Karpas-422 (cell line): ENCODE measurements around the gene FAM237B. TPM values are rescaled to one million over a fixed set of nuclear protein-coding genes. Genes with fewer than 3 reads are reported as not detected.

Experiments used
- total RNA-seq: library from RNA; depleted of rRNA; stranded (reverse); fragments of >200 nt; shearing (Covaris generic); gene quantifications from 2 replicates; pipeline ENCODE4 v1.2.3, GENCODE V29; 2014; ENCODE audit warnings: low replicate concordance; rRNA removed

Gene FAM237B
- total RNA-seq, 1 experiment from 2014 or later = not detected

Other genes with a start within 250 kb of the FAM237B start
- gene STEAP1, start 166.8 kb downstream of the FAM237B start, total RNA-seq = not detected in 2 replicates
- not detected in 2 replicates for gene STEAP2, start 109.6 kb downstream of the FAM237B start, total RNA-seq
- 0.32 and 3.5 TPM in 2 replicates for gene CFAP69, start 76.1 kb downstream of the FAM237B start, total RNA-seq
- 15.7 and 26.8 TPM in 2 replicates for gene GTPBP10, start 25.4 kb upstream of the FAM237B start, total RNA-seq
- gene CLDN12, start 82.2 kb upstream of the FAM237B start, total RNA-seq = 4.8 and 9.1 TPM in 2 replicates
- gene PTTG1IP2, start 148.3 kb upstream of the FAM237B start, total RNA-seq = not detected in 2 replicates